IMR-90 (cell line): Measurements from ENCODE around the gene MSI2. TPM values are rescaled to one million over a fixed set of nuclear protein-coding genes. Genes with fewer than 3 reads are reported as not detected.

Experiments
- ATAC-seq: fragments of 200-7000 bp; cut with Tn5 transposase; 2 replicates; pipeline ENCODE4 v1.9.1; 2020; ENCODE audit warnings: low read depth, mild to moderate bottlenecking, moderate library complexity
- BruUV-seq: library from RNA; stranded (reverse); fragments of 400-500 nt; replicated peaks from 2 replicates; lab custom pipeline; 2021; lab: Mats Ljungman, UMichigan
- CTCF ChIA-PET: fragments of 300-600 bp; formaldehyde crosslinking; extraction: SDS; loops from one replicate; lab custom pipeline; 2021; ENCODE audit warnings: antibody characterized with exemption; lab: Yijun Ruan, JAX
- POLR2A ChIA-PET: fragments of 300-600 bp; sonication (Branson Sonifier 250); formaldehyde crosslinking; loops from one replicate; lab custom pipeline; 2022; ENCODE audit warnings: antibody characterized with exemption; ENCODE audit not compliant: unreplicated experiment; lab: Charles Lee
- DNase-seq: peaks from one replicate; pipeline ENCODE4 v3.0.0; 2013
- H2AFZ ChIP-seq: replicated peaks from 2 replicates; pipeline ENCODE3; 2013; ENCODE audit warnings: low read length, mild to moderate bottlenecking; ENCODE audit not compliant: poor library complexity
- H2AK5ac ChIP-seq: 2 replicates; pipeline ENCODE4 v1.6.1; 2013; ENCODE audit warnings: low read depth, low read length, inconsistent platforms
- H2AK9ac ChIP-seq: replicated peaks from 2 replicates; pipeline ENCODE3; 2013; ENCODE audit warnings: mild to moderate bottlenecking, low read depth, low read length, moderate library complexity; ENCODE audit not compliant: poor library complexity
- H2BK120ac ChIP-seq: 2 replicates; pipeline ENCODE4 v1.6.1; 2013; ENCODE audit warnings: low read depth, low read length, inconsistent platforms
- H2BK15ac ChIP-seq: 3 replicates; pipeline ENCODE4 v1.6.1; 2013; ENCODE audit warnings: low read depth, low read length, inconsistent platforms
- H2BK20ac ChIP-seq: 2 replicates; pipeline ENCODE4 v1.6.1; 2013; ENCODE audit warnings: low read depth, mild to moderate bottlenecking, inconsistent platforms, low read length, moderate library complexity
- H2BK5ac ChIP-seq: 2 replicates; pipeline ENCODE4 v1.6.1; 2013; ENCODE audit warnings: mild to moderate bottlenecking, low read depth, low read length, inconsistent platforms; ENCODE audit not compliant: poor library complexity, severe bottlenecking
- H3K14ac ChIP-seq: replicated peaks from 2 replicates; pipeline ENCODE4 v1.6.1; 2013; ENCODE audit warnings: low read depth, low read length, inconsistent platforms
- H3K18ac ChIP-seq: 2 replicates; pipeline ENCODE4 v1.6.1; 2013; ENCODE audit warnings: low read depth, low read length, control low read depth
- H3K23ac ChIP-seq: 2 replicates; pipeline ENCODE4 v1.6.1; 2013; ENCODE audit warnings: low read depth, low read length, inconsistent platforms
- H3K27ac ChIP-seq: 2 replicates; pipeline ENCODE4 v1.5.1; 2013; ENCODE audit warnings: mild to moderate bottlenecking, control low read depth, low read length; ENCODE audit not compliant: insufficient read depth
- H3K27me3 ChIP-seq: 2 replicates; pipeline ENCODE4 v1.6.1; 2013; ENCODE audit warnings: low read length; ENCODE audit not compliant: control insufficient read depth, insufficient read depth
- H3K36me3 ChIP-seq: 2 replicates; pipeline ENCODE4 v1.6.1; 2013; ENCODE audit warnings: low read length, mixed read lengths; ENCODE audit not compliant: control insufficient read depth, insufficient read depth
- H3K4ac ChIP-seq: 2 replicates; pipeline ENCODE4 v1.6.1; 2013; ENCODE audit warnings: low read depth, low read length, inconsistent platforms
- H3K4me1 ChIP-seq: 2 replicates; pipeline ENCODE4 v1.6.1; 2013; ENCODE audit warnings: low read length, mixed read lengths; ENCODE audit not compliant: control insufficient read depth, insufficient read depth
- H3K4me2 ChIP-seq: 2 replicates; pipeline ENCODE4 v1.6.1; 2013; ENCODE audit warnings: low read depth, mild to moderate bottlenecking, control low read depth, low read length, moderate library complexity
- H3K4me3 ChIP-seq: 2 replicates; pipeline ENCODE4 v1.5.1; 2013; ENCODE audit warnings: low read depth, mild to moderate bottlenecking, control low read depth, low read length, moderate library complexity; ENCODE audit not compliant: insufficient read depth
- H3K56ac ChIP-seq: 2 replicates; pipeline ENCODE4 v1.6.1; 2013; ENCODE audit warnings: low read length, inconsistent platforms; ENCODE audit not compliant: insufficient read depth; ENCODE audit errors: extremely low read depth
- H3K79me1 ChIP-seq, 2 experiments: 2 replicates each; pipeline ENCODE4 v1.6.1; 2013; ENCODE audit warnings: low read length in 2 of 2, inconsistent platforms in 1 of 2, low read depth in 1 of 2
- H3K9ac ChIP-seq: 2 replicates; pipeline ENCODE4 v1.6.1; 2013; ENCODE audit warnings: low read depth, low read length, control low read depth
- H3K9me1 ChIP-seq: 2 replicates; pipeline ENCODE4 v1.6.1; 2013; ENCODE audit warnings: low read length, inconsistent platforms; ENCODE audit not compliant: insufficient read depth
- H3K9me3 ChIP-seq: 2 replicates; pipeline ENCODE4 v1.6.1; 2013; ENCODE audit warnings: low read length; ENCODE audit not compliant: control insufficient read depth, insufficient read depth
- H4K20me1 ChIP-seq: 2 replicates; pipeline ENCODE4 v1.6.1; 2013; ENCODE audit warnings: low read length, inconsistent platforms; ENCODE audit not compliant: insufficient read depth
- H4K5ac ChIP-seq: 2 replicates; pipeline ENCODE4 v1.6.1; 2013; ENCODE audit warnings: mild to moderate bottlenecking, low read depth, low read length, control low read depth
- H4K8ac ChIP-seq, 2 experiments: 2 replicates each; pipeline ENCODE4 v1.6.1; 2013; ENCODE audit warnings: low read depth in 2 of 2, low read length in 2 of 2, control low read depth in 1 of 2, inconsistent platforms in 1 of 2
- H4K91ac ChIP-seq: 2 replicates; pipeline ENCODE4 v1.6.1; 2013; ENCODE audit warnings: low read depth, low read length, inconsistent platforms; ENCODE audit not compliant: insufficient read depth
- WGBS, 2 experiments: methylation state at CpG; one replicate each; pipeline versions ENCODE4 v1.1.5 to v1.1.7; 2013; ENCODE audit warnings: missing lambda C conversion rate in 2 of 2; ENCODE audit not compliant: insufficient read length in 1 of 2; ENCODE audit errors: extremely low coverage in 2 of 2; 5-methylcytosine and 5-hydroxymethylcytosine counted together
- dilution Hi-C: fragments of 300-500 bp; cut with HindIII; formaldehyde crosslinking; loops from one replicate; pipeline ENCODE4 v1.14.3; 2018; ENCODE audit warnings: low sequenced_read_pairs; ENCODE audit not compliant: unreplicated experiment
- in situ Hi-C: fragments of 300-500 bp; cut with MboI; formaldehyde crosslinking; loops from 3 replicates; pipeline ENCODE4 v1.14.3; 2019; ENCODE audit warnings: low sequenced_read_pairs, inconsistent platforms, mixed read lengths
- intact Hi-C: fragments of 100-400 bp; cut with micrococcal nuclease; formaldehyde crosslinking; loops from 2 replicates; pipeline ENCODE4 v1.10.0; 2022
- polyA plus RNA-seq, 3 experiments: library from polyadenylated mRNA; depleted of rRNA; stranded (reverse); fragments of >200 nt; gene quantifications; 2 replicates each; pipeline ENCODE4 v1.2.3, GENCODE V29; 2012; ENCODE audit warnings: low replicate concordance in 1 of 3
- total RNA-seq: library from RNA; depleted of rRNA; stranded (reverse); fragments of >200 nt; gene quantifications from 2 replicates; pipeline ENCODE4 v1.2.3, GENCODE V29; 2012
- TF ChIP-seq, protein P1 (sequence below): conservative IDR thresholded peaks from 2 replicates; pipeline ENCODE4 v1.5.1; 2012; ENCODE audit warnings: mild to moderate bottlenecking, low read depth, low read length, improper control_type of control experiment
- TF ChIP-seq, protein P2 (sequence below): fragments of 150-350 bp; IDR thresholded peaks from 2 replicates; pipeline ENCODE4 v1.6.1; 2016; ENCODE audit warnings: low read depth, mild to moderate bottlenecking, low read length, moderate library complexity, borderline replicate concordance

MSI2 gene
- total and polyA plus RNA-seq, 2 of the 4 experiments (the other 2 are of a cell fraction): 13.0 to 16.0 TPM

DNA sequence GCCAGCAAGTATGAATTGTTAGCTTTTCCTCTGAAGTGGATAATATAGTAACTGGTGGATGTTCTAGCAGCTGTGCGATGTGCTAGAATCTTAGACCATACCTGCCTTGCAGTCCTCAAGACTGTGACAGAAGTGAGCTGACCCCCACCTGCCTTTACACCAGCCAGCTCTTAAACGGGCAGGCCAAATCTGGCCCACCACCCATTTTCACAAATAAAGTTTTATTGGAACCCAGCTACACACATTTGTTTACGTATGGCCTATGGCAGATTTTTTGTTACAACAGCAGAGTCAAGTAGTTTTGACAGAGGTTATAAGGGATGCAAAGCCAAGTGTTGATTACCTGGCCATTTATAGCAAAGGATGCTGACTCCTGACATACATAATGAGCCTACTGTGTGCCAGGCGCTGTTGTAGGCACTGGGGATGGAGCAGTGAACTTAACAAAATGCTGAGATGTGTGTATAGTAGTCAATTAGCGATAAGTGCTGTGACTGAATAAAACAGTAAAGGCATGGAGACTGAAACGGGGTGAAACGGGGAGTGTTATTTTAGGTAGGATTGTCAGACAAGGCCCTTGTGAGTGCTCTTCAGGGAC, 79.0 kb downstream of the MSI2 start:
- TF ChIP-seq, protein P1, sequence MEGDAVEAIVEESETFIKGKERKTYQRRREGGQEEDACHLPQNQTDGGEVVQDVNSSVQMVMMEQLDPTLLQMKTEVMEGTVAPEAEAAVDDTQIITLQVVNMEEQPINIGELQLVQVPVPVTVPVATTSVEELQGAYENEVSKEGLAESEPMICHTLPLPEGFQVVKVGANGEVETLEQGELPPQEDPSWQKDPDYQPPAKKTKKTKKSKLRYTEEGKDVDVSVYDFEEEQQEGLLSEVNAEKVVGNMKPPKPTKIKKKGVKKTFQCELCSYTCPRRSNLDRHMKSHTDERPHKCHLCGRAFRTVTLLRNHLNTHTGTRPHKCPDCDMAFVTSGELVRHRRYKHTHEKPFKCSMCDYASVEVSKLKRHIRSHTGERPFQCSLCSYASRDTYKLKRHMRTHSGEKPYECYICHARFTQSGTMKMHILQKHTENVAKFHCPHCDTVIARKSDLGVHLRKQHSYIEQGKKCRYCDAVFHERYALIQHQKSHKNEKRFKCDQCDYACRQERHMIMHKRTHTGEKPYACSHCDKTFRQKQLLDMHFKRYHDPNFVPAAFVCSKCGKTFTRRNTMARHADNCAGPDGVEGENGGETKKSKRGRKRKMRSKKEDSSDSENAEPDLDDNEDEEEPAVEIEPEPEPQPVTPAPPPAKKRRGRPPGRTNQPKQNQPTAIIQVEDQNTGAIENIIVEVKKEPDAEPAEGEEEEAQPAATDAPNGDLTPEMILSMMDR: no peak
- TF ChIP-seq, protein P2, sequence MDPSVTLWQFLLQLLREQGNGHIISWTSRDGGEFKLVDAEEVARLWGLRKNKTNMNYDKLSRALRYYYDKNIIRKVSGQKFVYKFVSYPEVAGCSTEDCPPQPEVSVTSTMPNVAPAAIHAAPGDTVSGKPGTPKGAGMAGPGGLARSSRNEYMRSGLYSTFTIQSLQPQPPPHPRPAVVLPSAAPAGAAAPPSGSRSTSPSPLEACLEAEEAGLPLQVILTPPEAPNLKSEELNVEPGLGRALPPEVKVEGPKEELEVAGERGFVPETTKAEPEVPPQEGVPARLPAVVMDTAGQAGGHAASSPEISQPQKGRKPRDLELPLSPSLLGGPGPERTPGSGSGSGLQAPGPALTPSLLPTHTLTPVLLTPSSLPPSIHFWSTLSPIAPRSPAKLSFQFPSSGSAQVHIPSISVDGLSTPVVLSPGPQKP: no peak
- H3K27me3 ChIP-seq: no peaks in the 10 kb centered on the region
- no peak for DNase-seq
- dilution Hi-C loops: no loop called here
- H3K14ac ChIP-seq: no peak overlapping the region
- H2BK15ac ChIP-seq: no peak overlapping the region
- no peak overlapping the region for H3K4me2 ChIP-seq
- H3K4me1 ChIP-seq: no peaks in the 10 kb centered on the region
- peaks cover 8 to 9% of the 10 kb centered on the region in 2 experiments; a peak in 3 of 4 replicates for H3K79me1 ChIP-seq
- intact Hi-C loops: no loop called here
- H2AK5ac ChIP-seq: no peak overlapping the region
- 0 out of 2 replicates have a peak, but pooled peaks cover 4% of the 10 kb centered on the region for H4K20me1 ChIP-seq
- POLR2A ChIA-PET: no interaction called here
- no peak for ATAC-seq
- no TSS peak for BruUV-seq
- no peak overlapping the region for H2BK5ac ChIP-seq
- in situ Hi-C loops: no loop called here
- no peak overlapping the region for H2BK120ac ChIP-seq
- H4K91ac ChIP-seq: no peak overlapping the region
- H3K56ac ChIP-seq: no peak overlapping the region
- H2AK9ac ChIP-seq: no peak overlapping the region
- H4K5ac ChIP-seq: no peak overlapping the region
- H3K23ac ChIP-seq: no peak overlapping the region
- WGBS, 2 experiments: 94% methylated on average over 4 of the region's 7 CpGs; no CpG with 5 or more reads in 1 of the 2 experiments
- H3K27ac ChIP-seq: no peak overlapping the region
- H3K36me3 ChIP-seq: no peaks in the 10 kb centered on the region
- 0 out of 2 replicates have a peak, but pooled peaks cover 2% of the 10 kb centered on the region for H3K9me1 ChIP-seq
- no peaks in the 10 kb centered on the region for H3K9me3 ChIP-seq
- no peak overlapping the region for H4K8ac ChIP-seq
- no peak overlapping the region for H2AFZ ChIP-seq
- H3K18ac ChIP-seq: no peak overlapping the region
- CTCF ChIA-PET: no interaction called here
- H2BK20ac ChIP-seq: no peak overlapping the region
- H3K4ac ChIP-seq: no peak overlapping the region
- H3K9ac ChIP-seq: no peak overlapping the region
- no peak overlapping the region for H3K4me3 ChIP-seq
